ENCODE measurements around the gene PKP2.

PKP2 gene

DNA sequence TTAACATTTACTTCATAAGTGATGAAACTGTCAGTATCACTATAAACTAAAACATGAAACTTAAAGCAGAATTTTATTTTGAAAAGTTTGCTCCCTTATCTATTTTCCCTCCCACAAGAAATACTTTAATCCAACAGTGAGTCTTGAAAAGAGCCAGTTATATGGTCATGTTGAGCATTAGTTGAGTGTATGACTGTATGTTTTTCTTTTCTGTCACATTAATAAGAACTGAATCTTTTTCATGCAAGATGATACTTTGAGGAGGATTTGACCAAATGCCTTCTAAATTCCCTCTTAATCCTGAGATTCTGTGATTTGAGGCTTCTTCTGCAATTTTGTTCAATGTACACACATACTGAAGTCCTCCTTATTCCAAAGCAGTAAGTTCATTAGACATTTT lies 107.1 kb downstream of the PKP2 start:
- Histone ChIP-seq H3K9me3 (ENCODE audit: control insufficient read depth, insufficient read depth, low read length) (no peaks in the 10 kb centered on the region), H3K27ac (ENCODE audit: low read depth, low read length) (no peak overlapping the region), H3K4me2 (ENCODE audit: low read length) (no peak overlapping the region), H3K4me3 (ENCODE audit: low read length) (no peak overlapping the region), H3K9me2 (replicated peaks; ENCODE audit: control insufficient read depth, low read length) (no peaks in the 10 kb centered on the region), H3K79me2 (ENCODE audit: control insufficient read depth, low read length) (no peaks in the 10 kb centered on the region), H3K36me3 (ENCODE audit: control insufficient read depth, low read length) (no peaks in the 10 kb centered on the region), H4K20me1 (ENCODE audit: control insufficient read depth, insufficient read depth, low read depth, low read length) (no peaks in the 10 kb centered on the region), H3K4me1 (ENCODE audit: control insufficient read depth, low read length) (no peaks in the 10 kb centered on the region), H3F3A (ENCODE audit: control insufficient read depth, insufficient read depth) (no peaks in the 10 kb centered on the region), H3K27me3 (ENCODE audit: control insufficient read depth, low read length) (0 out of 2 replicates have a peak, but pooled peaks cover 6% of the 10 kb centered on the region)
- TF ChIP-seq EZH2phosphoT487 (IDR thresholded peaks at IDR 0.05; ENCODE audit: borderline replicate concordance, low read length), result no peak

DNA sequence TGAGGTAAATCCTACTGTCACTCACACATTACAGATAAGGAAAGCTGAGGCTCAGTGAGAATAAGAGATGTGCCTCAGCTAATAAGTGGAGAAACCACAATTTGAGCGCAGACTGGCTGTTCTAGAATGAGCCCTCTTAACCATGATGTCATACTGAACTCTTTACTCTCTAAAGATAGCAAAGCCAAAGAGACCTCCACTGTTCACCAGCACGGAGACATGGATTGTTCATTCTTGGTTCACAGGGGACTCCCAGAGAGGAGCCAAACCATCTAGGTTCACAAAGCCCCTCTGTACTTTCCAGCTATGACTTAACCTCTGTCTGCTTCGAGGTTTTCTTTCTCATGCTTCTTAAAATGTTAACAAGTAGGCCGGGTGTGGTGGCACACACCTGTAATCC lies 108.2 kb downstream of the PKP2 start:
- H3K4me1 ChIP-seq (ENCODE audit: control insufficient read depth, low read length), result no peaks in the 10 kb centered on the region
- 0 out of 2 replicates have a peak, but pooled peaks cover 6% of the 10 kb centered on the region for H3K27me3 ChIP-seq (ENCODE audit: control insufficient read depth, low read length)
- H3K4me3 ChIP-seq (ENCODE audit: low read length), result no peak overlapping the region
- H3K36me3 ChIP-seq (ENCODE audit: control insufficient read depth, low read length), result no peaks in the 10 kb centered on the region
- H3K4me2 ChIP-seq (ENCODE audit: low read length), result no peak overlapping the region
- no peaks in the 10 kb centered on the region for H3K79me2 ChIP-seq (ENCODE audit: control insufficient read depth, low read length)
- H3K9me3 ChIP-seq (ENCODE audit: control insufficient read depth, insufficient read depth, low read length), result no peaks in the 10 kb centered on the region
- H4K20me1 ChIP-seq (ENCODE audit: control insufficient read depth, insufficient read depth, low read depth, low read length), result no peaks in the 10 kb centered on the region
- no peaks in the 10 kb centered on the region for H3K9me2 ChIP-seq (replicated peaks; ENCODE audit: control insufficient read depth, low read length)
- no peaks in the 10 kb centered on the region for H3F3A ChIP-seq (ENCODE audit: control insufficient read depth, insufficient read depth)
- no peak for TF ChIP-seq EZH2phosphoT487 (IDR thresholded peaks at IDR 0.05; ENCODE audit: borderline replicate concordance, low read length)
- TF ChIP-seq, protein P1, sequence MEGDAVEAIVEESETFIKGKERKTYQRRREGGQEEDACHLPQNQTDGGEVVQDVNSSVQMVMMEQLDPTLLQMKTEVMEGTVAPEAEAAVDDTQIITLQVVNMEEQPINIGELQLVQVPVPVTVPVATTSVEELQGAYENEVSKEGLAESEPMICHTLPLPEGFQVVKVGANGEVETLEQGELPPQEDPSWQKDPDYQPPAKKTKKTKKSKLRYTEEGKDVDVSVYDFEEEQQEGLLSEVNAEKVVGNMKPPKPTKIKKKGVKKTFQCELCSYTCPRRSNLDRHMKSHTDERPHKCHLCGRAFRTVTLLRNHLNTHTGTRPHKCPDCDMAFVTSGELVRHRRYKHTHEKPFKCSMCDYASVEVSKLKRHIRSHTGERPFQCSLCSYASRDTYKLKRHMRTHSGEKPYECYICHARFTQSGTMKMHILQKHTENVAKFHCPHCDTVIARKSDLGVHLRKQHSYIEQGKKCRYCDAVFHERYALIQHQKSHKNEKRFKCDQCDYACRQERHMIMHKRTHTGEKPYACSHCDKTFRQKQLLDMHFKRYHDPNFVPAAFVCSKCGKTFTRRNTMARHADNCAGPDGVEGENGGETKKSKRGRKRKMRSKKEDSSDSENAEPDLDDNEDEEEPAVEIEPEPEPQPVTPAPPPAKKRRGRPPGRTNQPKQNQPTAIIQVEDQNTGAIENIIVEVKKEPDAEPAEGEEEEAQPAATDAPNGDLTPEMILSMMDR (IDR thresholded peaks at IDR 0.05; ENCODE audit: low read depth, low read length, poor library complexity, severe bottlenecking), result no peak
- no peak overlapping the region for H3K27ac ChIP-seq (ENCODE audit: low read depth, low read length)

GRCh38 chr12:32785557-32785956 lies 111.0 kb downstream of the PKP2 start:
- H3K4me1 ChIP-seq (ENCODE audit: control insufficient read depth, low read length), result no peaks in the 10 kb centered on the region
- no peak for TF ChIP-seq EZH2phosphoT487 (IDR thresholded peaks at IDR 0.05; ENCODE audit: borderline replicate concordance, low read length)
- TF ChIP-seq, protein P1 (IDR thresholded peaks at IDR 0.05; ENCODE audit: low read depth, low read length, poor library complexity, severe bottlenecking), result no peak
- no peaks in the 10 kb centered on the region for H3K36me3 ChIP-seq (ENCODE audit: control insufficient read depth, low read length)
- no peaks in the 10 kb centered on the region for H4K20me1 ChIP-seq (ENCODE audit: control insufficient read depth, insufficient read depth, low read depth, low read length)
- 0 out of 2 replicates have a peak, but pooled peaks cover 3% of the 10 kb centered on the region for H3K27me3 ChIP-seq (ENCODE audit: control insufficient read depth, low read length)
- no peak overlapping the region for H3K4me2 ChIP-seq (ENCODE audit: low read length)
- no peak overlapping the region for H3K4me3 ChIP-seq (ENCODE audit: low read length)
- H3F3A ChIP-seq (ENCODE audit: control insufficient read depth, insufficient read depth), result no peaks in the 10 kb centered on the region
- H3K79me2 ChIP-seq (ENCODE audit: control insufficient read depth, low read length), result no peaks in the 10 kb centered on the region
- H3K9me3 ChIP-seq (ENCODE audit: control insufficient read depth, insufficient read depth, low read length), result no peaks in the 10 kb centered on the region
- H3K9me2 ChIP-seq (replicated peaks; ENCODE audit: control insufficient read depth, low read length), result no peaks in the 10 kb centered on the region
- H3K27ac ChIP-seq (ENCODE audit: low read depth, low read length), result no peak overlapping the region

GRCh38 chr12:32783029-32783428 lies 113.5 kb downstream of the PKP2 start:
- no peak overlapping the region for H3K4me3 ChIP-seq (ENCODE audit: low read length)
- H3K4me1 ChIP-seq (ENCODE audit: control insufficient read depth, low read length), result no peaks in the 10 kb centered on the region
- H3K36me3 ChIP-seq (ENCODE audit: control insufficient read depth, low read length), result no peaks in the 10 kb centered on the region
- H3K27me3 ChIP-seq (ENCODE audit: control insufficient read depth, low read length), result peaks cover 7% of the 10 kb centered on the region; the same call in 1 of the 2 replicates
- no peaks in the 10 kb centered on the region for H4K20me1 ChIP-seq (ENCODE audit: control insufficient read depth, insufficient read depth, low read depth, low read length)
- H3F3A ChIP-seq (ENCODE audit: control insufficient read depth, insufficient read depth), result no peaks in the 10 kb centered on the region
- no peaks in the 10 kb centered on the region for H3K79me2 ChIP-seq (ENCODE audit: control insufficient read depth, low read length)
- no peak overlapping the region for H3K4me2 ChIP-seq (ENCODE audit: low read length)
- no peak for TF ChIP-seq EZH2phosphoT487 (IDR thresholded peaks at IDR 0.05; ENCODE audit: borderline replicate concordance, low read length)
- TF ChIP-seq, protein P1 (IDR thresholded peaks at IDR 0.05; ENCODE audit: low read depth, low read length, poor library complexity, severe bottlenecking), result no peak
- H3K9me2 ChIP-seq (replicated peaks; ENCODE audit: control insufficient read depth, low read length), result no peaks in the 10 kb centered on the region
- no peaks in the 10 kb centered on the region for H3K9me3 ChIP-seq (ENCODE audit: control insufficient read depth, insufficient read depth, low read length)
- H3K27ac ChIP-seq (ENCODE audit: low read depth, low read length), result no peak overlapping the region
